Heart left ventricle (tissue), 16 donors: ENCODE results near the gene ALOX5AP. TPM values are rescaled to one million over a fixed set of nuclear protein-coding genes. Genes with fewer than 3 reads are reported as not detected.

Experiments used
- ATAC-seq, 4 donors: fragments of 200-7000 bp; cut with Tn5 transposase; one replicate each; pipeline ENCODE4 v1.9.1; 2020 to 2022; ENCODE audit warnings: moderate library complexity in 4 of 4, mild to moderate bottlenecking in 3 of 4, moderate number of reproducible peaks in 1 of 4
- DNase-seq, 5 donors: peaks; one replicate each; pipeline ENCODE4 v3.0.0-alpha.2; 2020
- H3K27ac ChIP-seq, 12 donors: fragments of 200-600 bp; sonication (generic) in 4 of 12; one replicate each; pipeline versions ENCODE4 v1.5.0 to v1.8.0; 2016 to 2022; ENCODE audit warnings: mild to moderate bottlenecking in 2 of 12
- H3K27me3 ChIP-seq, 9 donors: fragments of 200-600 bp; sonication (generic) in 2 of 9; one replicate each; pipeline versions ENCODE4 v1.5.1 to v1.8.0; 2016 to 2022; ENCODE audit warnings: mild to moderate bottlenecking in 3 of 9
- H3K36me3 ChIP-seq, 9 donors: fragments of 200-600 bp; sonication (generic) in 2 of 9; one replicate each; pipeline versions ENCODE4 v1.5.0 to v1.8.0; 2018 to 2022; ENCODE audit warnings: mild to moderate bottlenecking in 2 of 9
- H3K4me1 ChIP-seq, 12 donors: fragments of 200-600 bp; sonication (generic) in 4 of 12; one replicate each; pipeline versions ENCODE4 v1.5.0 to v1.8.0; 2016 to 2022; ENCODE audit warnings: mild to moderate bottlenecking in 3 of 12
- H3K4me3 ChIP-seq, 12 donors: fragments of 200-600 bp; sonication (generic) in 4 of 12; one replicate each; pipeline versions ENCODE4 v1.5.0 to v1.8.0; 2017 to 2022; ENCODE audit warnings: mild to moderate bottlenecking in 9 of 12, moderate library complexity in 4 of 12
- H3K9me3 ChIP-seq, 12 donors: fragments of 200-600 bp; sonication (generic) in 4 of 12; one replicate each; pipeline versions ENCODE4 v1.5.0 to v1.8.0; 2016 to 2022; ENCODE audit warnings: mild to moderate bottlenecking in 1 of 12
- POLR2A ChIP-seq, 2 donors: fragments of 450-650 bp; IDR thresholded peaks; one replicate each; pipeline ENCODE4 v1.6.1; 2017; ENCODE audit warnings: antibody characterized with exemption in 2 of 2, mild to moderate bottlenecking in 2 of 2, moderate library complexity in 2 of 2
- WGBS, 4 donors: extraction: QIAGEN DNeasy Blood & Tissue Kit in 2 of 4; methylation state at CpG; one replicate each; pipeline versions ENCODE4 v1.1.5 to v1.1.7; 2013 to 2018; 5-methylcytosine and 5-hydroxymethylcytosine counted together
- intact Hi-C, 10 donors: fragments of 100-400 bp; cut with DNase I; formaldehyde crosslinking; loops; one replicate each; pipeline versions ENCODE4 v1.11.1 to v1.14.2; 2022
- polyA plus RNA-seq, 2 donors: library from polyadenylated mRNA; stranded (reverse); fragments of 200-250 nt; gene quantifications; one replicate each; pipeline ENCODE4 v1.2.3, GENCODE V29; 2013
- total RNA-seq, 9 donors: library from RNA; depleted of rRNA in 2 of 9; stranded (reverse); fragments of >200 nt in 2 of 9; fragmentation: NEBNext Ultra II Directional in 3 of 9; extraction: Animal tissue kit (Norgen Biotek cat#: 25700) in 3 of 9; gene quantifications; one replicate each; pipeline versions ENCODE4 v1.1.0 to v1.2.4, GENCODE V29; 2016 to 2023
- TF ChIP-seq, protein P1 (sequence below), 12 donors: fragments of 200-600 bp; sonication (generic) in 4 of 12; IDR thresholded peaks; one replicate each; pipeline versions ENCODE4 v1.5.0 to v1.8.0; 2018 to 2022; ENCODE audit warnings: antibody characterized with exemption in 12 of 12, mild to moderate bottlenecking in 5 of 12
- donor health status: ischemic (EF 13 %, LVEDD 7.1; RV severe dilation, severe dysfunction).
- donor health status: healthy with polysubstance abuse.
- donor health status: DM: no; HTN: yes; CAD: no.
- donor health status: DM: no; HTN: no; CAD: no.
- donor health status: ischemic (EF 25% LVEDD 6.9; RV normal size, moderate dysfunction).
- donor health status: ischemic (EF 25% LVEDD 5.7; RV mildly dilated, moderate dysfunction).
- donor health status: healthy.
- donor health status: DM: yes; HTN: yes; CAD: no.
- donor health status: ischemic (EF 35%, LVEDD 5.7; RV mildly dilated, moderate dysfunction).
- donor health status: nonischemic (EF 11% LVEDD 7.7; RV severe dilation, severe dysfunction).
- donor health status: DM: yes; HTN: yes; CAD: no.
- donor health status: PGD.
- donor health status: ischemic (EF 29% LVEDD 5.4; RV normal size, mild dysfunction).
- donor health status: nonischemic (EF 23%, LVEDD 6.1; RV moderate dilation, normal function).

Gene ALOX5AP
- total and polyA plus RNA-seq, 11 donors: 0.88 to 24.3 (median 8.8) TPM

DNA sequence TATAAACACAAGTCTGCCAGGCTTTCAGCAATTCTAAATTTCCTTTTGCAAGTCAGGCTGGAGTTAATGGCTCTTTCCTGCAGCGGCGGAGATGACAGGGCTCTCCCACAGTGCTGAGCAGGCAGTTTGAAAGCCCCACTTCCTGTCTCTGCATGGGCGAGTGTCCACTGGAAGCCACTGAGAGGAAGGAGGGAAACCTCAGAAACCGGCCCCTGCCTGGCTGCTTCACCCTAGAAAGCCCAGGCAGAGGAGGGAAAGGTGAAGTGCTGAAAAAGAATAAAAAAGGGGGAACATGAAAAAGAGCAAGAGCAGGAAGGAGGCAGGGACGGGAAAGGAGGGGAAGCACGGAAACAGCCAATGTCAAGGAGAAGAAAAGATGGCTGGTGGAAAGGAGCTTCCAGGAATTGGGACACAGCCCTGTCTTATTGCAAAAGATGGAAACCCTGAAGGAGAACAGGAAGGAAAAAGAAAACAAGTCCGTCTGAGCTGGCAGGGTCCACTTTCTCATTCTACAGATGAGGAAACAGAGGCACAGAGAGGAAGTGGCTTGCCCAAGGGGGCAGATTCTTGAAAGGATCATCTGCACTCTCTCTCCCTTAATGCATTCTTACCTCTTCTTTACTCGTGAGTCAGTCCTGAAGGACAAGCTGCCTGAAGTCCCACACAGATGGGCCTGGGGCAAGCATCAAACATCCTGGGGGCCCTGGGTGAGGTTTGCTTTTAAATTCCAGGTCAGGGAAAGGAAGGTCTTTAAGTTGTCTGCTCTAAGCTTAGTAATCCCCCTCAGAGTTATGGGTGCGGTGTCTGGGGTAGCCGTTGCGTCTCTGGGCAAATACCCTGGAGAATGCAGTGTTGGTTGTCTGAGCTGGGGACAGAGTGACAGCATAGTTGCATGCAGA lies 38.8 kb upstream of the ALOX5AP start:
- TF ChIP-seq POLR2A (IDR thresholded peaks at IDR 0.05): no peak
- TF ChIP-seq, protein P1, sequence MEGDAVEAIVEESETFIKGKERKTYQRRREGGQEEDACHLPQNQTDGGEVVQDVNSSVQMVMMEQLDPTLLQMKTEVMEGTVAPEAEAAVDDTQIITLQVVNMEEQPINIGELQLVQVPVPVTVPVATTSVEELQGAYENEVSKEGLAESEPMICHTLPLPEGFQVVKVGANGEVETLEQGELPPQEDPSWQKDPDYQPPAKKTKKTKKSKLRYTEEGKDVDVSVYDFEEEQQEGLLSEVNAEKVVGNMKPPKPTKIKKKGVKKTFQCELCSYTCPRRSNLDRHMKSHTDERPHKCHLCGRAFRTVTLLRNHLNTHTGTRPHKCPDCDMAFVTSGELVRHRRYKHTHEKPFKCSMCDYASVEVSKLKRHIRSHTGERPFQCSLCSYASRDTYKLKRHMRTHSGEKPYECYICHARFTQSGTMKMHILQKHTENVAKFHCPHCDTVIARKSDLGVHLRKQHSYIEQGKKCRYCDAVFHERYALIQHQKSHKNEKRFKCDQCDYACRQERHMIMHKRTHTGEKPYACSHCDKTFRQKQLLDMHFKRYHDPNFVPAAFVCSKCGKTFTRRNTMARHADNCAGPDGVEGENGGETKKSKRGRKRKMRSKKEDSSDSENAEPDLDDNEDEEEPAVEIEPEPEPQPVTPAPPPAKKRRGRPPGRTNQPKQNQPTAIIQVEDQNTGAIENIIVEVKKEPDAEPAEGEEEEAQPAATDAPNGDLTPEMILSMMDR (IDR thresholded peaks at IDR 0.05): no peak
- H3K27ac ChIP-seq: peak overlapping the region in 1 of 12 donors; percentile 39

GRCh38 chr13:30697177-30697953 lies 38.0 kb upstream of the ALOX5AP start:
- intact Hi-C loops: no loop called here

More for the DNA sequence above, 38.8 kb upstream of the ALOX5AP start:
- peak; percentile 74 to 89 (median 80) for ATAC-seq
- Histone ChIP-seq H3K9me3 (no peaks in the 10 kb centered on the region), H3K4me1 (peaks cover 0 to 32% (median 8%) of the 10 kb centered on the region in 12 donors), H3K4me3 (no peak overlapping the region), H3K36me3 (no peaks in the 10 kb centered on the region), H3K27me3 (no peaks in the 10 kb centered on the region)
- WGBS, 4 donors: 43 to 56% (median 47%) methylated on average over 11 of the region's 11 CpGs
- DNase-seq: peak; percentile 39 to 77 (median 55)
- intact Hi-C loops: no loop called here

DNA sequence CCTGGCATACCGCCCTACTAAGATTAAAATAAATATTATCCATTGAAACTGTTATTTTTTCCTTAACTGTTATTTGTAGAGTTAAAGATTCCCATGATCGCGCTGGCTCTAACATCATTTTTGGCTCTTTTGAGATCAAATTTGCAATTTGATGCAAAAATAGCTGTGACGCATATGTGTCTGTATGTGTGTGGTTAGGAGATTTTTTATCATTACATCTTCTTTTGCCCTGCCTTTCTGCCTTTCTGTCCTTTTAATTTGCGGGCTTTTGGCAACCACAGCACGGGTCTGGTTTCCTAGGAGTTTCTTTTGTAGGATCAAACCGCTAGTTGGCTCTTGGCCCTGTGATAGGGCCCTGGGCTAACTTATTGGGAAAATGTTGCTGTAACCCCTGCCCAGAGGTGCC lies 37.3 kb upstream of the ALOX5AP start:
- intact Hi-C loops: no loop called here
- H3K4me3 ChIP-seq: peak overlapping the region in 2 of 12 donors; percentile 8 to 31
- H3K27ac ChIP-seq: peak overlapping the region in 1 of 12 donors; percentile 5
- whole genome bisulfite sequencing, 4 donors: 52 to 63% (median 57%) methylated on average over 7 of the region's 7 CpGs
- no peak for TF ChIP-seq POLR2A (IDR thresholded peaks at IDR 0.05)
- TF ChIP-seq, protein P1 (IDR thresholded peaks at IDR 0.05): no peak
- H3K27me3 ChIP-seq: no peaks in the 10 kb centered on the region
- H3K9me3 ChIP-seq: no peaks in the 10 kb centered on the region
- no peak for DNase-seq
- H3K4me1 ChIP-seq: peaks cover 0 to 32% (median 8%) of the 10 kb centered on the region in 12 donors
- H3K36me3 ChIP-seq: no peaks in the 10 kb centered on the region
- ATAC-seq: no peak

More at GRCh38 chr13:30697177-30697953, 38.0 kb upstream of the ALOX5AP start:
- H3K4me1 ChIP-seq: peaks cover 0 to 32% (median 8%) of the 10 kb centered on the region in 12 donors
- TF ChIP-seq, protein P1 (IDR thresholded peaks at IDR 0.05): no peak
- no peak for TF ChIP-seq POLR2A (IDR thresholded peaks at IDR 0.05)
- H3K27ac ChIP-seq: peak overlapping the region in 2 of 12 donors; percentile 5 to 39
- no peaks in the 10 kb centered on the region for H3K27me3 ChIP-seq
- H3K36me3 ChIP-seq: no peaks in the 10 kb centered on the region
- ATAC-seq (peak; percentile 43 to 68 (median 48)), DNase-seq (no peak)
- no peaks in the 10 kb centered on the region for H3K9me3 ChIP-seq
- WGBS, 4 donors: 50 to 65% (median 57%) methylated on average over 8 of the region's 8 CpGs
- H3K4me3 ChIP-seq: peak overlapping the region in 2 of 12 donors; percentile 8 to 31
